Progenitor cell of endocrine pancreas (in vitro differentiated cells): ENCODE measurements around the gene MPZL3. TPM values are rescaled to one million over a fixed set of nuclear protein-coding genes. Genes with fewer than 3 reads are reported as not detected.

ENCODE experiments used
- DNase-seq: peaks from one replicate; pipeline ENCODE4 v3.0.0; 2021; ENCODE audit warnings: low spot score; ENCODE audit not compliant: unreplicated experiment
- H3K27ac Mint-ChIP-seq: 2 replicates; pipeline ENCODE4 v1.8.0; 2021; ENCODE audit warnings: mild to moderate bottlenecking, moderate library complexity, mixed read lengths
- H3K27me3 Mint-ChIP-seq: 2 replicates; pipeline ENCODE4 v1.8.0; 2021; ENCODE audit warnings: mixed read lengths
- H3K36me3 Mint-ChIP-seq: 2 replicates; pipeline ENCODE4 v1.8.0; 2022; ENCODE audit warnings: mixed read lengths; ENCODE audit not compliant: insufficient read depth
- H3K4me1 Mint-ChIP-seq: 2 replicates; pipeline ENCODE4 v1.8.0; 2021; ENCODE audit warnings: low read depth, mixed read lengths
- H3K4me3 Mint-ChIP-seq: 2 replicates; pipeline ENCODE4 v1.8.0; 2021; ENCODE audit warnings: low read depth, mild to moderate bottlenecking, moderate library complexity, mixed read lengths
- H3K9me3 Mint-ChIP-seq: 2 replicates; pipeline ENCODE4 v1.8.0; 2021; ENCODE audit warnings: low read depth, mixed read lengths
- total RNA-seq: library from RNA; stranded (reverse); gene quantifications from 2 replicates; pipeline ENCODE4 v1.2.1, GENCODE V29; 2021
- TF ChIP-seq, protein P1 (sequence below): fragments of 200-600 bp; sonication (generic); IDR thresholded peaks from one replicate; pipeline ENCODE4 v1.5.0; 2021; ENCODE audit warnings: antibody characterized with exemption, mild to moderate bottlenecking; ENCODE audit not compliant: unreplicated experiment

Gene MPZL3
- total RNA-seq, 1 donor from 2014 or later = 6.3 TPM

DNA sequence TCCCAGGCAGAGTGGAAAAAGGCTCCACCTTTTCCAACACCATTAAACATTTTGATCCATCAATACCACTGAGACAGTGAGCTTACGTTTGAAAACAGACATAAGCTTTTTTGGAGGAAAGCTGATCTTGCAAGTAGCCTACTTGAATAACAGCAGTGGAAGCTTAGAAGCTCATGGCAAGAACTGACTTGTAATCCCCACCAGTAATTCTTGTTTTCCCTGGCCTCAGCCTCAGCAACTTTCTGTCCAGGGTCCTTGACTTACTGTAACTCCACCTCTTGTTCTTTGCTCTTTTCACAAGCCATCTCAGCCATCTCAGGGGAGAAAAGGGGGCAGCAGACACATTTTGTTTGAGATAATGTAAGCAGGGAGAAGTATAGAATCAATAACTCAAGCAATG is 24.3 kb upstream of the MPZL3 start:
- Mint-ChIP-seq H3K27ac (no peak overlapping the region), H3K9me3 (no peaks in the 10 kb centered on the region), H3K27me3 (peaks cover 22% of the 10 kb centered on the region), H3K36me3 (no peaks in the 10 kb centered on the region), H3K4me3 (no peak overlapping the region), H3K4me1 (peaks cover 3% of the 10 kb centered on the region)
- TF ChIP-seq, protein P1, sequence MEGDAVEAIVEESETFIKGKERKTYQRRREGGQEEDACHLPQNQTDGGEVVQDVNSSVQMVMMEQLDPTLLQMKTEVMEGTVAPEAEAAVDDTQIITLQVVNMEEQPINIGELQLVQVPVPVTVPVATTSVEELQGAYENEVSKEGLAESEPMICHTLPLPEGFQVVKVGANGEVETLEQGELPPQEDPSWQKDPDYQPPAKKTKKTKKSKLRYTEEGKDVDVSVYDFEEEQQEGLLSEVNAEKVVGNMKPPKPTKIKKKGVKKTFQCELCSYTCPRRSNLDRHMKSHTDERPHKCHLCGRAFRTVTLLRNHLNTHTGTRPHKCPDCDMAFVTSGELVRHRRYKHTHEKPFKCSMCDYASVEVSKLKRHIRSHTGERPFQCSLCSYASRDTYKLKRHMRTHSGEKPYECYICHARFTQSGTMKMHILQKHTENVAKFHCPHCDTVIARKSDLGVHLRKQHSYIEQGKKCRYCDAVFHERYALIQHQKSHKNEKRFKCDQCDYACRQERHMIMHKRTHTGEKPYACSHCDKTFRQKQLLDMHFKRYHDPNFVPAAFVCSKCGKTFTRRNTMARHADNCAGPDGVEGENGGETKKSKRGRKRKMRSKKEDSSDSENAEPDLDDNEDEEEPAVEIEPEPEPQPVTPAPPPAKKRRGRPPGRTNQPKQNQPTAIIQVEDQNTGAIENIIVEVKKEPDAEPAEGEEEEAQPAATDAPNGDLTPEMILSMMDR = no peak
- DNase-seq = no peak

DNA sequence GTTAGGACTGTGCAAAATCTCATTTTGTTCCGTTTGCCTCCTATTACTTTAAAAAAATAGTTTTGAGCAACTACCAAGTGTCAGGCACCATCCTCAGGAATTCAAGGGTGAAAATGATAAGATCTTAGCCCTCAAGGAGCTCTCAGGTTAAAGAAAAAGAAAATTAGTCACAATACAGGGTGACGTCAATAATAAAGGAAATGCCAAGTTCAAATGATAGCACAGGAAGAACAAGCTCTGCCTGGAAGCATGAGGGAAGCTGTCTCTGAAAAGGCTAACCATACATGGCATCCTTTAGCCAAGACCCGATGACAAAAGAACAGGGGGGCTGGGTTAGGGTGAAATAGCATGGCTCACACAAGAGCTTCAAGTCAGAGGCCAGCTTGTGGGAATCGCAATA is 23.0 kb upstream of the MPZL3 start:
- TF ChIP-seq, protein P1 = no peak
- DNase-seq = no peak
- H3K27ac Mint-ChIP-seq = no peak overlapping the region
- no peaks in the 10 kb centered on the region for H3K36me3 Mint-ChIP-seq
- peaks cover 3% of the 10 kb centered on the region for H3K4me1 Mint-ChIP-seq
- no peak overlapping the region for H3K4me3 Mint-ChIP-seq
- H3K9me3 Mint-ChIP-seq = no peaks in the 10 kb centered on the region
- H3K27me3 Mint-ChIP-seq = peaks cover 21% of the 10 kb centered on the region

DNA sequence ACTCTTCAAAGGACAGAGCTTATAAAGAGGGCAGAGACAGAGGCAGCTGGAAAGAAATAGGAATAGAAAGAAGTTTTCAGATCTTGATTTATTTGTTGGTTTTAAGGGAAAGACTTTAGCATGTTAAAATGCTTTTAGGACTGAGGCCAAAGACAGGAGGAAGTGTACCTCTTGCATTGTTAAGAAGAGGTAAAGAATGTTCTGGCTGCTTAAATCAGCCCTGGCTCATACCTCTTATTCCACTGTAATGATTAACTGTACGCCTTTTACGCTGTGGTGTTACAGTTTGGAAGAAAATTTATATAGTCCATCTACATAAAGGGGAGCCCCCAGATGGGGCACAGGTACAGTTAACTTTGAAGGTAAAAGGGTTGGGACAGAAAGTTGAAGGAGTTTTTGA is 22.0 kb upstream of the MPZL3 start:
- H3K36me3 Mint-ChIP-seq = no peaks in the 10 kb centered on the region
- H3K4me3 Mint-ChIP-seq = no peak overlapping the region
- H3K4me1 Mint-ChIP-seq = peaks cover 3% of the 10 kb centered on the region
- TF ChIP-seq, protein P1 = no peak
- no peak overlapping the region for H3K27ac Mint-ChIP-seq
- peaks cover 25% of the 10 kb centered on the region for H3K27me3 Mint-ChIP-seq
- DNase-seq = no peak
- no peaks in the 10 kb centered on the region for H3K9me3 Mint-ChIP-seq

DNA sequence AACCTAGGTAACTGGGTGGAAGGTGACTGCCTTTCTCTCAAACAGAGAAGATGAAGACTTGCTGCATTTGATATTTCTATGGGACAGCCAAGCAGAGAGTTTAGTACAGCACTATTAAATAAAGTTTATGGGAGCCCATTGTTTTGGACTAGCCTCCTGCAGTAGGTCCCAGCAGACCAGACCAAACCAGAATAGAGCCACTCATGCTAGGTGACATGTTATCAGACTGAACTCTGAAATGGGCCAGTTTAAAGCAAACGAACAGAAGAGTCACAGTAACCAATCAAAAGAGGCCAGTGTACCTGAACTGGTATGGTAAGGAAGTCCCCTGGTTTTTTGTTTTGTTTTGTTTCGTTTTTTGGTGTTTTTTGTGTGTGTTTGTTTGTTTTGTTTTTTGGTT is 19.8 kb upstream of the MPZL3 start:
- Mint-ChIP-seq H3K36me3 (no peaks in the 10 kb centered on the region), H3K4me3 (no peak overlapping the region), H3K27me3 (peaks cover 21% of the 10 kb centered on the region), H3K4me1 (peaks cover 3% of the 10 kb centered on the region), H3K27ac (no peak overlapping the region), H3K9me3 (no peaks in the 10 kb centered on the region)
- no peak for DNase-seq
- TF ChIP-seq, protein P1 = no peak

DNA sequence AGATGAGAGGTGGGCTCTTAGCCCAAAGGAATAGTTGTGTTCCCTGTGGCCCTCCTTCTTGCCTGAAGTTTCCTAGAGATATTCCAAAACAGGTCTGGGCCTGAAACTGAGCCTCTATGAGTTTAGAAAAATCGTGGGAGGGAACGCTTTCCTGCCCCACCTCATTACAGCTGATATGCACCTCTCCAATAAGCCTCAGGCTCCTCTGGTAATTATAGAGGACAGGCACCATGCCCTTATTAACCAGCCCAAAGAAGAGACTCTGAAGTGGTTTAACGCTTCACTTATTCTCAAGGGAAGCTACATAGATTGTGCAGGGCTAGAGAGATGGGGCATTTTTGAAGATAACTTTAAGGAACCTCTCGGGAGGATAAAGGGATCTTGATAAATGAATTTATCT is 15.3 kb upstream of the MPZL3 start:
- Mint-ChIP-seq H3K4me1 (peaks cover 28% of the 10 kb centered on the region), H3K9me3 (no peaks in the 10 kb centered on the region), H3K27me3 (peaks cover 13% of the 10 kb centered on the region), H3K36me3 (no peaks in the 10 kb centered on the region), H3K4me3 (no peak overlapping the region), H3K27ac (no peak overlapping the region)
- TF ChIP-seq, protein P1 = no peak
- no peak for DNase-seq
